T47D (cell line): ENCODE measurements around the gene CD59.
A peak's percentile ranks its signal among the peaks of the same experiment; 100 is the strongest.
"Not testable (repeated sequence)": the region's sequence is repeated elsewhere in the genome, so short reads cannot be mapped to it uniquely, and the experiment has no call there.

ENCODE experiments used
- DNase-seq, 2 experiments: peaks; one replicate each; pipeline versions ENCODE4 v3.0.0 to v3.0.0-alpha.2; 2011 to 2012; ENCODE audit warnings: low read depth in 1 of 2, low spot score in 1 of 2
- JUND ChIP-seq: IDR thresholded peaks from 2 replicates; pipeline ENCODE4 v1.6.1; 2012; ENCODE audit warnings: low read depth
- in situ Hi-C: cut with HindIII; loops from 2 replicates; pipeline ENCODE4 v1.10.0; 2016; ENCODE audit warnings: low sequenced_read_pairs, low pct_unique_long_range_greater_than_20kb

CD59 gene

DNA sequence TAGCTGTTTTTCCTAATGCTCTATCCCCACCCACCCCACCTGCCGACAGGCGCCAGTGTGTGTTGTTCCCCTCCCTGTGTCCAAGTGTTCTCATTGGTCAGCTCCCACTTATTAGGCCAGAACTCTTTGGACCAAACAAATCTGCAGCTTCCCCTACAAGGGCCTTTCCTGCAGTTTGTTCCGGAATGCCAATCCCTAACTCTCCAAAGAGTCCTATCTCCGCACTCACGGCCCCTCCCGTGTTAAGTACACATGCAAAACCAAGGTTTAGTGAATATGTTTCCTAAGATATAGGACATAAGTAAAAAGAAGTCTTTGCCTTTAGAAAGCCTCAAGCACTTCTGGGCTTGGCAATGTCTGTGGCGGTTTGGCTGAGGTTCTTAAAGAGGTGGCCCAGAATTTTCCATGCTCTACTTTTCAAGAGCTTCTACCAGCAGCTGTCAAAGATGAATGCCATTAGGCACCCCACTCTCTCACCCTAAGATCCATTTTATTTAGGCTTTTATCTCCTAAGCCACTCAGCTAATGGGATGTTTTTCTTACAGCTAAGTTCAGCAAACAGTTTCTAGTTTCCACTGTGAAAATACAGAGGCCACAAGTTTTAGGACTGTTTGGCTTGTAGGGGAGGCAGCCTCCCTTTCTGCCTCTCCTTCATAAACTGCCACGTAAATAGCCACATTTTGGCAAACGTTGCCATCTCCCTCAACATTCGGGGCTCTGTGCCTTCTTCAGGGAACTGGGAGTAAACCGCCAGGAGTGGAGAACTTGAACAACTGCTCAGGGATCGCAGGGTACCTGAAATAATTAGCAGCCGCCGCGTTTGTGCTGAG, 1.6 kb downstream of the CD59 start:
- DNase-seq = peak in 1 of 2 experiments; percentile 23
- no peak for TF ChIP-seq JUND
- in situ Hi-C loops = no loop called here

DNA sequence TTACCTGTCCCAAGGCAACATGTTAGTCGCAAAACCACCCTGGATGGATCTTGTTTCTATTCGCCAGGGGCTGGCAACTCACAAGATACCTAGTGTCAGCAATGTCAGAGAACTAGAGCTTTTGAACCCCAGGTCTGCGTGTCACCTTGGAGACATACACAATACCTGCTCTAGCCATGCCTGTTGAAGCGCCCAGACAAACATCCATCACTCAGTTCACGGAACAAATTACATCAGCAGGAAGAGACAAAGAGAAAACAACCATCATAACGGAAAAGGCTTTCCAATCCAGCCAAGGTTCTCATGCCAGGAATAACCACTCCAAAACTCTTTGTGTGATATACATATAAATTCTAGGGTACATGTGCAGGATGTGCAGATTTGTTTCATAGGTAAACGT, 2.2 kb downstream of the CD59 start:
- no peak for DNase-seq
- no peak for TF ChIP-seq JUND
- in situ Hi-C loops = no loop called here

DNA sequence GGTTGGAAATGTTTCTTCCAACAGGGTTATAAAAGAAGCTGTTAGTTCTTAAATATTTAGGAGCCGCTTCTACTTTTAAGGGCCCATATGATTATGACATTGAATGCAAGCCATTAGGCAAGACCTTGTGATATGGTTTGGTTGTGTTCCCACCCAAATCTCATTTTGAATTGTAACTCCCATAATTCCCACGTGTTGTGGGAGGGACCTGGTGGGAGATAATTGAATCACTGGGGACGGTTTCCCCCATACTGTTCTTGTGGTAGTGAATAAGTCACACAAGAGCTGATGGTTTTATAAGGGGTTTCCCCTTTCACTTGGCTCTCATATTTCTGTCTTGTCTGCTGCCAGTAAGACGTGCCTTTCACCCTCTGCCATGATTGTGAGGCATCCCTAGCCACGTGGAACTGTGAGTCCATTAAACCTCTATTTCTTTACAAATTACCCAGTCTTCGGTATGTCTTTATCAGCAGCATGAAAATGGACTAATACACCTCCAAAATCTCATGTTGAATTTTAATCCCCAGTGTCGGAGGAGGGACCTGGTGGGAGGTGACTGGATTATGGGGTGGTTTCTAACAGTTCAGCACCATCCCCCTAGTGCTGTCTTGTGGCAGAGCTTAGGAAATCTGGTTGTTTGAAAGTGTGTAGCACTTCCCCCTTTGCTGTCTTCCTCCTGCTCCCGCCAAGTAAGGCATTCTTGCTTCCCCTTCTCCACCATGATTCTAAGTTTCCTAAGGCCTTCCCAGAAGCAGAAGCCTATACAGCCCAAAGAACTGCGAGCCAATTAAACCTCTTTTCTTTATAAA, 4.3 kb downstream of the CD59 start:
- TF ChIP-seq JUND = no peak
- DNase-seq = no peak
- in situ Hi-C loops = no loop called here

DNA sequence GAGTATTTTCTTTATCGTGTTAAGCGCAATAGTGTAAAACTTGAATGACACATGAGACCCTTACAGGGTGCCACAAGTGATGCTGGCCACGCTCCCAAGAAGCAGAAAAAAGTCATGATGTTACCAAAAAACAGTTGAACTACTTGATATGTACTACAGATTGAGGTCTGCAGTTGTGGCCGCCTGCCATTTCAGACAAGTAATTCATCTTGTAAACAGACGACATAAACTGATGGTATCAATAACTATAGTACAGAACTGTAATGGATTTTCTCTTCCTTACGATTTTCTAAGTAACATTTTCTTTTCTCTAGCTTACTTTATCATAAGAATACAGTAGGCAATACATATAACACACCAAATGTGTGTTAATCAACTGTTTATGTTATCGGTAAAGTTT, 5.5 kb downstream of the CD59 start:
- no peak for DNase-seq
- TF ChIP-seq JUND = no peak
- in situ Hi-C loops = no loop called here

DNA sequence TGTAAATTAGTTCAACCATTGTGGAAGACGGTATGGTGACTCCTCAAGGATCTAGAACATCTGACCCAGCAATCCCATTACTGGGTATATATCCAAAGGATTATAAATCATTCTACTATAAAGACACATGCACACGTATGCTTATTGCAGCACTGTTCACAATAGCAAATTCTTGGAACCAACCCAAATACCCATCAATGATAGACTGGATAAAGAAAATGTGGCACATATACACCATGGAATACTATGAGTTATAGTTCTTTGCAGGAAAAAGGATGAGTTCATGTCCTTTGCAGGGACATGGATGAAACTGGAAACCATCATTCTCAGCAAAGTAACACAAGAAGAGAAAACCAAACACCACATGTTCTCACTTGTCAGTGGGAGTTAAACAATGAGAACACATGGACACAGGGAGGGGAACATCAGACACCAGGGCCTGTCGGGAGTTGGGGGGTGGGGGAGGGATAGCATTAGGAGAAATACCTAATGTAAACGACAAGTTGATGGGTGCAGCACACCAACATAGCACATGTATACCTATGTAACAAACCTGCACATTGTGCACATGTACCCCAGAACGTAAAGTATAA, 7.1 kb downstream of the CD59 start:
- in situ Hi-C loops, DNase-seq: not testable (repeated sequence)

DNA sequence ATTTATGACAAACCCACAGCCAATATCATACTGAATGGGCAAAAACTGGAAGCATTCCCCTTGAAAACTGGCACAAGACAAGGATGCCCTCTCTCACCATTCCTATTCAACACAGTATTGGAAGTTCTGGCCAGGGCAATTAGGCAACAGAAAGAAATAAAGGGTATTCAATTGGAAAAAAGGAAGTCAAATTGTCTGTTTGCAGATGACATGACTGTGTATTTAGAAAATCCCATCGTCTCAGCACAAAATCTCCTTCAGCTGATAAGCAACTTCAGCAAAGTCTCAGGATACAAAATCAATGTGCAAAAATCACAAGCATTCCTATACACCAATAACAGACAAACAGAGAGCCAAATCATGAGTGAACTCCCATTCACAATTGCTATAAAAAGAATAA, 8.7 kb downstream of the CD59 start:
- DNase-seq, in situ Hi-C loops: not testable (repeated sequence)

DNA sequence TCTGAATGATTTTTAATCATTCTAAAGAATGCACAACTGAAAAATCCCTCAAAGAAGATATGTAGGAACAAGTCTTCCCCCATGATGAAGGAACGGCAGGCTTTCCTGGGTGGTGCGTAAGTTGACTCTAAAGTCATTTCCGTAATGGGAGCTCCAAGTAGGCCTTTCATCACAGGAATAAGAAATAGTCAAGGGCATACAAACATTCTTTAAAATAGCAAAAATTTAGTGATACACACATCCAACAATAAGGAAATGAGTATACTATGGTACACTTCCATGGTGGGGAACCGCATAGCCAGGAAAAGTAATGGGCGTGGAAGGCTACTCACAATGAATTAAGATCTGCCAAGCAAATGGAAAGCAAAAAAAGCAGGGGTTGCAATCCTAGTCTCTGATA, 10.7 kb downstream of the CD59 start:
- no peak for TF ChIP-seq JUND
- in situ Hi-C loops = no loop called here
- DNase-seq = no peak

DNA sequence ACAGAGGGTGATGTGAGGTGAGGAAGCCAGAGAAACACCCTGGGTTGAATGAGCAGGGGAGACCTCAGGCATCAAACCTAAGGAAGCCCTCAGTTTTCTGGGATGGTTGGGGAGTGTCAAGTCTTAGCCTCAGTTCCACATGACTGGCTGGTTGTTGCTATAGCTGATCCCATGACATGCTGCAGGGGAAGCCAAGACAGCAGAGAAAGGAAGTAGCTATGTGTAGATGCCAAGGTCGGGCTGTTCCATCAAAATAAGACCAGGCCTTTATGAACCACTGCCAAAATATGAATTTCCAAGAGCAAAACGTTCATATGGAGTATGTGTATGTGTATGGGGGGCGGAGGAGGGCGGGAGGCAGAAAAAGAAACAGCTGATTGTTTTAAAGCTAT, 11.6 kb downstream of the CD59 start:
- no peak for DNase-seq
- no peak for TF ChIP-seq JUND

DNA sequence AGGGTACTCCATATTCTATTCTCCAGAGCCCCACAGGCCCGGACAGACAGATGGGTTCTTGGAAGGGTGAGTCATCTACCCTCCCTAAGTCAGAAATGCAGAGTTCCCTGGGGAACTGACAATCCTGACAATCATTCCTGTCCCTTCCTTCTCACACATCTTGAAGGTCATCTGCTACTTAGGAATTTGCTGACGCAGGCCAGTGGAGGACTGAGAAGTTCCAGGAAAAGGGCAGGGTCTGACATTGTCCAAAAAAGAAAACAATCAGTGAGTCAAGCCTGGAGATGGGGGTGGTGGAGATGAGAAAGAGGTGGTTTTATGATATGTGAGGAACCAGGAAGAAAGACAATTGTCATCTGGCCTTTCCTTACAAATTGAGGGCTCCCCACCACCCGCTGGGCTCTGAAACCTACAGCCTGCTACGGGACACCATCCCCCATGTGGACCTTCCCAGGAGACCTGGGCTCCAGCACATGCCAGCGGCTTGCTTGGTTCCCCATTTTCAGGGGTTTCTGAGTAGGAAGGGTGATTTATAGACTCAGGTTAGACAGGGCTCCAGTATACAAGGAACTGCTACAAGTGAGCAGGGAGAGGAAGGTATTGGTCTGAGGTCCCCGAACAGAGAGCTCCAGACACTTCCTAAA, 12.9 kb downstream of the CD59 start:
- DNase-seq = peak in 1 of 2 experiments; percentile 51

More for the DNA sequence above, 11.6 kb downstream of the CD59 start:
- in situ Hi-C loops = no loop called here

DNA sequence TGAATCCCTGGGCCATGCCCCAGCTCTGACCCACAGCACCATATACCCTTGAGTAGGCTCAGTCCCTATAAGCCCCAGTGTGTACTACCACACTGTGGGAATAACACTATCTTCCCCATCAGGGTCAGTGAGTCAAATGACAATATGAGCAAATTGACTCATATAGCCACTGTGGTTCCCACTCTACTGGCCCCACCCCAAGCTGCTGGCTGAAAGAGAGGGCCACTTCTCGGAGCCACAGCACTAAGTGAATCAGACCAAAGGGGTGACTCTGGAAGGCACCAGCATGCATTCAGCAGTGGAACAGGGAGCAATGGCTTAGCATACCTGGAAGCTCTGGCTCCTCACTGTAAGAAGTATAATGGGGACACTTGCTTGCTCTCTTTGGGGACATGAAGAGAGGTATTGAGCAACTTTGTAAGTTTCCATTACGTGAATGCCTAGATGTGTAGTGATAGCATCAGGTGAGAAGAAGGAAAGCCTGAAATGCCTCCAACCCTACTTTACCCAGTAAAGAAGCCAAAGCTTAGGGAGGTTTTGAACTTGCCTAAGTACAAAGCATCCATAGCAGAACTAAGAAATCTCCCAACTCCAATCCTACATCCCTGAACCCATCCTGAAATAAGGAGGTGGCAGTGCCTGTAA, 13.5 kb downstream of the CD59 start:
- in situ Hi-C loops = no loop called here
- no peak for TF ChIP-seq JUND
- peak in 1 of 2 experiments; percentile 36 for DNase-seq

More for the DNA sequence above, 12.9 kb downstream of the CD59 start:
- in situ Hi-C loops = no loop called here
- no peak for TF ChIP-seq JUND

DNA sequence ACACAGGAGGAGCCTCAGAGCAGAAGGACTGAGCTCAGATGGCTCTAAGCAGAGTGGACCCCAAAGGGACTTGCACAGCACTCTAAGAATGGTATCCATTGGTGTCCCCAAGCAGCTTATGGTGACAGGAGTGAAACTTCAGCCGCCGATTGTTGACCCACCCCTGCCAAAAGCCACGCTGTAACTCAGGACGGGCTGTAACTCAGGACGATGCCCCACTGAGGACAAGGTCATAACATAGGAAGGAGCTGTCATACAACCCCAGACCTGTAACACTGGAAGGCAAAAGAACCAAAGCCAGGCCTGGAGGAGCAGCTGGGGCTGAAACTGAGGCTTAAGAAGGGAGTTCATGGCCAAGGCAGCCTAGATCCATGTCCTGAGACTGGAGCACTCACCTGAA, 14.2 kb downstream of the CD59 start:
- no peak for DNase-seq
- no peak for TF ChIP-seq JUND
- in situ Hi-C loops = no loop called here

DNA sequence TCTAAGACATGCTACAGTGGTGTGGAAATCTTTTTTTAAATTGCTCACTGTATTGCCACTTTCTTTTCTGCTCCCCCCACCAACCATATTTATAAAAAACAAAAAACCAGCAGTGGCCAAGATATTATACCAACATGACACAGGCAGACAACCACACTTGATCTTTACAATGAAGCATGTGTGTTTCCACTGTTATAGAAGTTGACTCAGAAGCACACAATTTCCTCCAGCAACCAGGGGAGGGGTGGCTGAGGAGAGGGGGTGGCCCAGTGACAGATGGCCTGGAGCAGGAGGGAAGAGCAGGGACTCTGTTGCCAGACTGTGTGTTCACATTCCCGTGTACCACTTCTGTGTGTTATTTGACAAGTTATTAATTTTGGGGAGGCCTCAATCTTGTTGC, 14.8 kb downstream of the CD59 start:
- in situ Hi-C loops = no loop called here
- TF ChIP-seq JUND = no peak
- DNase-seq = no peak

DNA sequence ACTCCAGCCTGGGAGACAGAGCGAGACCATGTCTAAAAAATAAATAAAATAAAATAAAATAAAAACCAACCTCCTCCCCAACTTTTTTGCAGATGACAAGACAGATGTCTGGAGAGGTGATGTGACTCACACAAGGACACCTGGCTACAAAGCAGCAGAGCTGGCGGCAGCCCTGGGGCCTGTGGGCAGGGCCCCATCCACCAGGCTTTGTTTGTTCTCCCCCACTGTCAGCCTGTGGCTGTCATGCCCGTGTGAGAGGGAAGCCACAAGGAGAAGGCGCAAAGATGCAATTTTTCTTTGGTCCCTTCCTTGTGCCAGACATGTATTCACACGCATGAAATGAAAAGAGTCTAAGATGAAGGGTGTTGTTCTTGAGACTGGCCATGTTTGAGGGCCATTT, 16.6 kb downstream of the CD59 start:
- no peak for DNase-seq
- in situ Hi-C loops = no loop called here
- no peak for TF ChIP-seq JUND
